Astrocyte of the cerebellum (primary cell): ENCODE measurements around the gene TNXB.
"Not testable (repeated sequence)": the region's sequence is repeated elsewhere in the genome, so short reads cannot be mapped to it uniquely, and the experiment has no call there.

ENCODE experiments used
- DNase-seq: peaks from one replicate; pipeline ENCODE4 v3.0.0-alpha.2; 2011; ENCODE audit warnings: low read depth
- H3K4me3 ChIP-seq: 2 replicates; pipeline ENCODE4 v1.5.1; 2011; ENCODE audit warnings: mild to moderate bottlenecking, low read depth, low read length, moderate library complexity
- CTCF ChIP-seq: IDR thresholded peaks from 2 replicates; pipeline ENCODE4 v1.5.1; 2012; ENCODE audit warnings: low read length, low read depth, moderate library complexity, mild to moderate bottlenecking; ENCODE audit errors: missing control alignments
- in situ Hi-C: cut with HindIII; loops from 2 replicates; pipeline ENCODE4 v1.10.0; 2017; ENCODE audit warnings: low sequenced_read_pairs

TNXB gene

GRCh38 chr6:32047855-32048766 is 61.0 kb downstream of the TNXB start:
- no peak overlapping the region for H3K4me3 ChIP-seq
- in situ Hi-C loops, result no loop called here
- peak; percentile 75 for TF ChIP-seq CTCF
- no peak for DNase-seq

GRCh38 chr6:32047539-32047854 is 61.6 kb downstream of the TNXB start:
- no peak for TF ChIP-seq CTCF
- H3K4me3 ChIP-seq, result no peak overlapping the region
- in situ Hi-C loops, result no loop called here
- DNase-seq, result no peak

GRCh38 chr6:32047084-32047478 is 62.1 kb downstream of the TNXB start:
- no peak for DNase-seq
- H3K4me3 ChIP-seq, result no peak overlapping the region
- in situ Hi-C loops, result no loop called here
- TF ChIP-seq CTCF, result no peak

GRCh38 chr6:32046450-32047083 is 62.6 kb downstream of the TNXB start:
- no peak overlapping the region for H3K4me3 ChIP-seq
- in situ Hi-C loops, result no loop called here
- no peak for TF ChIP-seq CTCF
- DNase-seq, result no peak

GRCh38 chr6:32045811-32046449 is 63.2 kb downstream of the TNXB start:
- no peak overlapping the region for H3K4me3 ChIP-seq
- TF ChIP-seq CTCF, result no peak
- in situ Hi-C loops, result no loop called here
- no peak for DNase-seq

- H3K4me3 ChIP-seq, in situ Hi-C loops, DNase-seq: not testable (repeated sequence)
Measured at GRCh38 chr6:32044916-32045315, 64.2 kb downstream of the TNXB start.

GRCh38 chr6:32043589-32044380 is 65.4 kb downstream of the TNXB start:
- in situ Hi-C loops, H3K4me3 ChIP-seq: not testable (repeated sequence)

GRCh38 chr6:32042276-32042675 is 66.9 kb downstream of the TNXB start:
- DNase-seq, in situ Hi-C loops, H3K4me3 ChIP-seq: not testable (repeated sequence)

More at GRCh38 chr6:32043589-32044380, 65.4 kb downstream of the TNXB start:
- not testable (repeated sequence) for DNase-seq

- H3K4me3 ChIP-seq, DNase-seq, in situ Hi-C loops: not testable (repeated sequence)
Measured at GRCh38 chr6:32041385-32041784, 67.8 kb downstream of the TNXB start.

GRCh38 chr6:32041050-32041321 is 68.2 kb downstream of the TNXB start:
- H3K4me3 ChIP-seq, DNase-seq, in situ Hi-C loops: not testable (repeated sequence)
